ENCODE measurements around the gene CYFIP2. TPM values are rescaled to one million over a fixed set of nuclear protein-coding genes. Genes with fewer than 3 reads are reported as not detected.
A peak's percentile ranks its signal among the peaks of the same experiment; 100 is the strongest.

Gene CYFIP2
- total RNA-seq, 1 experiment from 2014 or later: 74.7 TPM

- no peak overlapping the region for H3K56ac ChIP-seq (ENCODE audit: insufficient read length, low read depth, low read length)
- no peaks in the 10 kb centered on the region for H3K79me2 ChIP-seq (ENCODE audit: insufficient read depth, low read length)
- H3K23ac ChIP-seq (ENCODE audit: insufficient read length, low read depth, low read length): no peak overlapping the region
- H3K27me3 ChIP-seq (ENCODE audit: insufficient read depth, low read length): no peaks in the 10 kb centered on the region
- H3K23me2 ChIP-seq (ENCODE audit: insufficient read length, low read depth, low read length, poor library complexity, severe bottlenecking): no peaks in the 10 kb centered on the region
- H3K27me3 Mint-ChIP-seq (ENCODE audit: low read depth): no peaks in the 10 kb centered on the region
- peaks cover 0 to 23% (median 20%) of the 10 kb centered on the region in 3 experiments; a peak in 4 of 7 replicates for H3K36me3 Mint-ChIP-seq (ENCODE audit: insufficient read depth in 1 of 3, low read depth in 3 of 3)
- no peak overlapping the region for H3K14ac ChIP-seq (ENCODE audit: insufficient read depth, low read length)
- H3K9me3 Mint-ChIP-seq: no peaks in the 10 kb centered on the region
- H2AK5ac ChIP-seq (ENCODE audit: insufficient read length, low read length): no peak overlapping the region
- H3K9me3 ChIP-seq (ENCODE audit: control insufficient read depth, low read depth, low read length): no peaks in the 10 kb centered on the region
- no peak for TF ChIP-seq CTCF (conservative IDR thresholded peaks at IDR 0.05)
- H3K4me1 ChIP-seq (ENCODE audit: insufficient read depth, low read length): no peaks in the 10 kb centered on the region
- no peak overlapping the region for H3K27ac ChIP-seq (ENCODE audit: insufficient read length, low read depth, low read length)
- H3K9ac ChIP-seq (ENCODE audit: extremely low read depth, insufficient read length, low read length): no peak overlapping the region
- no peak overlapping the region for H2BK120ac ChIP-seq (ENCODE audit: low read depth, low read length, poor library complexity, severe bottlenecking)
- H4K8ac ChIP-seq (replicated peaks; ENCODE audit: insufficient read length, low read depth, low read length): no peak overlapping the region
- no peak overlapping the region for H3K4ac ChIP-seq (ENCODE audit: low read depth, low read length)
- no peak overlapping the region for H3K4me3 Mint-ChIP-seq
- no peak overlapping the region for H2BK12ac ChIP-seq (ENCODE audit: insufficient read length, low read depth, low read length)
- H3K4me2 ChIP-seq (ENCODE audit: insufficient read depth, insufficient read length, low read length): no peak overlapping the region
- no peak overlapping the region for H3K27ac Mint-ChIP-seq
- no peak overlapping the region for H2BK5ac ChIP-seq (ENCODE audit: insufficient read length, low read length)
- H3K18ac ChIP-seq (ENCODE audit: insufficient read length, low read depth, low read length): no peak overlapping the region
- no peak overlapping the region for H2BK15ac ChIP-seq (ENCODE audit: low read depth, low read length)
- WGBS (ENCODE audit: extremely low coverage, insufficient read length, low lambda C conversion rate): no CpG with 5 or more reads among the region's 14 CpGs
- no peaks in the 10 kb centered on the region for H4K20me1 ChIP-seq (ENCODE audit: control insufficient read depth, insufficient read depth, insufficient read length)
- no peak overlapping the region for H2BK20ac ChIP-seq (ENCODE audit: low read depth, low read length, poor library complexity, severe bottlenecking)
- H3T11ph ChIP-seq (ENCODE audit: low read length): no peak overlapping the region
- H2AFZ ChIP-seq (ENCODE audit: low read length): no peak overlapping the region
- H4K91ac ChIP-seq (ENCODE audit: insufficient read length, low read depth, low read length): no peak overlapping the region
- no peak overlapping the region for H4K5ac ChIP-seq (ENCODE audit: insufficient read length, low read depth, low read length)
- DNase-seq: peak; percentile 50
- H3K79me1 ChIP-seq (ENCODE audit: insufficient read depth, low read depth, low read length, poor library complexity, severe bottlenecking): no peaks in the 10 kb centered on the region
- 0 out of 4 replicates have a peak, but pooled peaks cover 0 to 3% of the 10 kb centered on the region in 2 experiments for H3K4me1 Mint-ChIP-seq
These were observed 43.9 kb downstream of the CYFIP2 start for GRCh38 chr5:157309796-157310195.
